AG04449 (cell line): ENCODE results near the gene CYP26B1.

ENCODE experiments used
- CTCF ChIA-PET: fragments of 350-600 bp; formaldehyde crosslinking; extraction: SDS; loops from one replicate; lab custom pipeline; 2021; ENCODE audit warnings: antibody characterized with exemption; lab: Yijun Ruan, JAX
- POLR2A ChIA-PET: fragments of 400-600, 350-600 bp; formaldehyde crosslinking; extraction: SDS; loops from one replicate; lab custom pipeline; 2020; ENCODE audit warnings: antibody characterized with exemption, inconsistent platforms; lab: Yijun Ruan, JAX
- DNase-seq: peaks from one replicate; pipeline ENCODE4 v3.0.0-alpha.2; 2010; ENCODE audit warnings: low read depth, low spot score
- H3K4me3 ChIP-seq: 2 replicates; pipeline ENCODE4 v1.5.1; 2011; ENCODE audit warnings: low read depth, mild to moderate bottlenecking, control low read depth, low read length
- TF ChIP-seq, protein P1 (sequence below): IDR thresholded peaks from one replicate; pipeline ENCODE4 v1.5.1; 2011; ENCODE audit warnings: mild to moderate bottlenecking, moderate library complexity, low read length, control low read depth, inconsistent platforms; ENCODE audit not compliant: insufficient read depth; ENCODE audit errors: missing control alignments

CYP26B1 gene

DNA sequence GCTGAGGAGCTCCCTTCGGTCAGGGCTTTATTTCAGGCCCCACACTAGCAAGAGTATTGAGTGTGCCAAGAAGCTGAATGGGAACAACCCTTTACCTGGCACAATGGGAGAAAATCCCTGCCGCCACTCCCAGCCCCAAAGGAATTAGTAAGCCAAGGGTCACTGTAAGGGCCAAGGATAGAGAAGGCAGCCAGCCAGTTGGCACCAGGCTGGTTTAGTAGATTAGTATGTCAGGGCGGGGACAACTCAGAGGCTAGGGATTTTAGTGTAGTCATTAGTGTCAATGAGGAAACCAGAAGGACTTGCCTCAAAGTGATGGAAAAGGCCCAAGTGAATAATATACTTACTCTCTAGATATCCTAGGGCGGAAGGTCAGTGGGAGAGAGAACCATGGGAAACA lies 34.9 kb upstream of the CYP26B1 start:
- no peak overlapping the region for H3K4me3 ChIP-seq
- CTCF ChIA-PET: interaction anchor here (0.7 to 1.8 kb wide), 5 partner anchors 8 to 562 kb away, joined by 3 to 6 read pairs (median 3); no protein-coding TSS in a partner anchor
- POLR2A ChIA-PET: no interaction called here
- TF ChIP-seq, protein P1, sequence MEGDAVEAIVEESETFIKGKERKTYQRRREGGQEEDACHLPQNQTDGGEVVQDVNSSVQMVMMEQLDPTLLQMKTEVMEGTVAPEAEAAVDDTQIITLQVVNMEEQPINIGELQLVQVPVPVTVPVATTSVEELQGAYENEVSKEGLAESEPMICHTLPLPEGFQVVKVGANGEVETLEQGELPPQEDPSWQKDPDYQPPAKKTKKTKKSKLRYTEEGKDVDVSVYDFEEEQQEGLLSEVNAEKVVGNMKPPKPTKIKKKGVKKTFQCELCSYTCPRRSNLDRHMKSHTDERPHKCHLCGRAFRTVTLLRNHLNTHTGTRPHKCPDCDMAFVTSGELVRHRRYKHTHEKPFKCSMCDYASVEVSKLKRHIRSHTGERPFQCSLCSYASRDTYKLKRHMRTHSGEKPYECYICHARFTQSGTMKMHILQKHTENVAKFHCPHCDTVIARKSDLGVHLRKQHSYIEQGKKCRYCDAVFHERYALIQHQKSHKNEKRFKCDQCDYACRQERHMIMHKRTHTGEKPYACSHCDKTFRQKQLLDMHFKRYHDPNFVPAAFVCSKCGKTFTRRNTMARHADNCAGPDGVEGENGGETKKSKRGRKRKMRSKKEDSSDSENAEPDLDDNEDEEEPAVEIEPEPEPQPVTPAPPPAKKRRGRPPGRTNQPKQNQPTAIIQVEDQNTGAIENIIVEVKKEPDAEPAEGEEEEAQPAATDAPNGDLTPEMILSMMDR: no peak
- no peak for DNase-seq

DNA sequence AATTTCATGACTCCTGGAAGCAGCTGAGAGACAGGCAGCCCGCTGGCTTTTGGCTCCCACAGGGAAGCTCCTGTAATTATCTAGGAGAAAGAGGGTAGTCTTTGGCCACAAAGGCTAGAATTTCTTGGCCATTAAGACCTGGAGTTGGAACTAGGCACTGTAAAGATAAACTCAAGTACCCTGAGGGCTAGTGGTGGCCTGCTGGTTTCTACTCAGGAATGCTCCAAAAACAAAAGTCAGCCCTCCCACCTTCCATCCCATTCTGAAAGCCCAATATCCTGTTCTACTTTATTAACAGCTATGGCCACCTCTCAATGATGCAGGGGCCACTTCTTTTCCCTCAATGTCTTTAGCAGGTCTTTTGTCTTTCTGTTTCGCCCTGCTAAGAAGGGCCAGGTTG lies 34.0 kb upstream of the CYP26B1 start:
- ChIA-PET CTCF (interaction anchor here (0.7 to 1.8 kb wide), 4 partner anchors 9 to 563 kb away, joined by 3 to 6 read pairs (median 3); no protein-coding TSS in a partner anchor), POLR2A (no interaction called here)
- no peak overlapping the region for H3K4me3 ChIP-seq
- no peak for DNase-seq
- TF ChIP-seq, protein P1: no peak

DNA sequence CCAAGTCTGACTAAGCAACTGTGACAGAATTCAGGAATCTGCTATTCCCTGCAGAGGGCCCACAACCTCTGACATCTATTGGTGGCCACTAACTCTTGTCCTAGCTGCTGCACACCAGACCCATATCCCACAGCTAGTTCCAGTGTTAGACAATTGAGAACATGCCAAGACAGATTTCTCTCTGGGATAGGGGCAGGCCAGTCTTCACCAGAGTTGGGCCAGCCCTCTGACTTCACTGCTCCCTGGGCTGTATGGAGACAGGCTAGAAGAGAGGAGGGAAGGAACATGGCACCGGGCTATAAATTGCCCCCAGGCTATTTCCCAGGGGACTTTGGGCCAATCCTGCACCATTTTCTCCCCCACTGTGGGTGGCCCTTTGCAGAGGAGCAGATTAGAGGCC lies 32.7 kb upstream of the CYP26B1 start:
- POLR2A ChIA-PET: no interaction called here
- CTCF ChIA-PET: interaction anchor here (1.5 to 2.1 kb wide), 2 partner anchors 30 to 399 kb away, joined by 3 to 5 read pairs; no protein-coding TSS in a partner anchor
- no peak for DNase-seq
- TF ChIP-seq, protein P1: no peak
- H3K4me3 ChIP-seq: no peak overlapping the region

DNA sequence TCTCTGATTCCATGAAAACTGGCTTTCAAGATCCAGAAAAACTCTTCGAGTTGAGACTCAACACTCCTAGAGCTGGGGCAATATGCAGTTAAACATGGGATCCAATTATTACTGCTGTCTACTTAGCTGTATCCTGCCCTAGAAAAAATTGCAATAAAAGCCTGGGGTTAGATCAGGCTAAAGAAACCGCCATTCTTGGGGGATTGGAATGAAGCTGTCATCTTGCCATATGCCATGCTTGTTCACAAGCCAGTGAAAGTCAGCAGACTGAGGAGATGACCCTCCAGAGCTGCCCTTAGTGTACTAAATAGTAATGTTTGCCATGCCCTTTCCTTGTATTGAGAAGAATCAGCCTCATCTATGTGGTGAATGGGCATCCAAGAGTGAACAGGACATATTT lies 30.9 kb upstream of the CYP26B1 start:
- ChIA-PET CTCF (interaction anchor here (1.2 to 2.1 kb wide), 2 partner anchors 28 to 376 kb away, joined by 3 to 5 read pairs; no protein-coding TSS in a partner anchor), POLR2A (no interaction called here)
- DNase-seq: no peak
- TF ChIP-seq, protein P1: no peak
- no peak overlapping the region for H3K4me3 ChIP-seq

DNA sequence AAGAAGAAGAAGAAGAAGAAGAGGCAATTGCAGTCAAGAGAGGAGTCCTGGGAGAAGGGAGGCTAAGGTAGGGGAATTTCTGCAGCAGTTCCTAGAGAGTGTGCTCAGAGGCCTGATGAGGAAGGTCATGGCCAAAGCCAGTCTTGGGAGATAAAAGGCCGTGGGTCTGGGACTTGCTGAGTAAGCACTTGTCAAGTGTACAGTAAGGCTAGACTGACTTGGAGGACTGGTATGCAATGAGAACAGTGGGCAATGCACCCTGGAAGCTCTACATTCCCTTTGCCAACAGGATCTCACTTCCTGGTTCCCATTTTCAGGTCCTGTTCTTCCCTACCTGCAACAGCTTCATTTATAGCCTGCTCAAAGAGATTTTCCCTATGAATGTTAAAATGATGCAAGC lies 28.6 kb upstream of the CYP26B1 start:
- DNase-seq: no peak
- no peak overlapping the region for H3K4me3 ChIP-seq
- CTCF ChIA-PET: no interaction called here
- POLR2A ChIA-PET: no interaction called here
- TF ChIP-seq, protein P1: no peak

DNA sequence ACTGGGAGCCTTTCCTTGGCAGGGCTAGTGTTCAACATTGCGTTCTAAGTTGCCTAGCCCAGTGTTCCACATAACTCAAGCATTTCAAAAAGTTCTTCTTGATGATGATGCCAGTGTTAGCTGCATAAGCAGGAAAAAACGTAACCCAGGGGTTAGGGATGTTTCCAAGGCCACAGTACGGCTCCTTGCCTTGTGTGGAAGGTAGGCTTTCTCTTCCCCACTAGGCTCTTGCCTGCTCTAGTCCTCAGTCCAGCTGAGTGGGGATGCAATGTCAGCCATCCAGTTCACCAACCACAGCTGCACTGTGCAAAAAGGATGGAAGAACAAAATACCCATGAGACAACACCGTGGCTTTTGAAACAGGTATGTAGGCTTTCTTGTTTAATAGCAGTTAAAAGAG lies 28.0 kb upstream of the CYP26B1 start:
- ChIA-PET POLR2A (no interaction called here), CTCF (no interaction called here)
- DNase-seq: no peak
- TF ChIP-seq, protein P1: no peak
- H3K4me3 ChIP-seq: no peak overlapping the region
